Type B pancreatic cell (in vitro differentiated cells): ENCODE measurements around the gene SMG6. TPM values are rescaled to one million over a fixed set of nuclear protein-coding genes. Genes with fewer than 3 reads are reported as not detected.

Experiments
- DNase-seq: peaks from one replicate; pipeline ENCODE4 v3.0.0; 2021; ENCODE audit warnings: mixed read lengths; ENCODE audit not compliant: unreplicated experiment; ENCODE audit errors: extremely low spot score
- H3K27ac Mint-ChIP-seq: 2 replicates; pipeline ENCODE4 v1.8.0; 2021; ENCODE audit warnings: mild to moderate bottlenecking, mixed read lengths
- H3K27me3 Mint-ChIP-seq: 2 replicates; pipeline ENCODE4 v1.8.0; 2021; ENCODE audit warnings: mixed read lengths
- H3K36me3 Mint-ChIP-seq: 2 replicates; pipeline ENCODE4 v1.8.0; 2021; ENCODE audit warnings: mixed read lengths
- H3K4me1 Mint-ChIP-seq: one replicate; pipeline ENCODE4 v1.8.0; 2021; ENCODE audit warnings: mixed read lengths; ENCODE audit not compliant: unreplicated experiment
- H3K4me3 Mint-ChIP-seq: 2 replicates; pipeline ENCODE4 v1.8.0; 2021; ENCODE audit warnings: mild to moderate bottlenecking, mixed read lengths
- H3K9me3 Mint-ChIP-seq: 2 replicates; pipeline ENCODE4 v1.8.0; 2021; ENCODE audit warnings: mixed read lengths
- CTCF ChIP-seq: fragments of 200-600 bp; sonication (generic); conservative IDR thresholded peaks from 2 replicates; pipeline ENCODE4 v1.5.0; 2021; ENCODE audit warnings: antibody characterized with exemption, mild to moderate bottlenecking
- total RNA-seq: library from RNA; stranded (reverse); gene quantifications from 2 replicates; pipeline ENCODE4 v1.2.1, GENCODE V29; 2021; ENCODE audit warnings: low replicate concordance

Gene SMG6
- total RNA-seq, 1 donor from 2014 or later = 39.0 TPM

- peaks cover 29% of the 10 kb centered on the region for H3K36me3 Mint-ChIP-seq
- H3K9me3 Mint-ChIP-seq = no peaks in the 10 kb centered on the region
- H3K27me3 Mint-ChIP-seq = peaks cover 16% of the 10 kb centered on the region
- peak overlapping the region; percentile 58 for H3K27ac Mint-ChIP-seq
- DNase-seq = no peak
- H3K4me3 Mint-ChIP-seq = no peak overlapping the region
- no peak for TF ChIP-seq CTCF
- peaks cover 34% of the 10 kb centered on the region for H3K4me1 Mint-ChIP-seq
These were observed 240.9 kb downstream of the SMG6 start for GRCh38 chr17:2062571-2063183.

- H3K4me3 Mint-ChIP-seq = no peak overlapping the region
- H3K9me3 Mint-ChIP-seq = no peaks in the 10 kb centered on the region
- no peak overlapping the region for H3K27ac Mint-ChIP-seq
- no peak for DNase-seq
- peaks cover 29% of the 10 kb centered on the region for H3K4me1 Mint-ChIP-seq
- peaks cover 16% of the 10 kb centered on the region for H3K27me3 Mint-ChIP-seq
- peaks cover 29% of the 10 kb centered on the region for H3K36me3 Mint-ChIP-seq
- no peak for TF ChIP-seq CTCF
These were observed 242.1 kb downstream of the SMG6 start for GRCh38 chr17:2061441-2061958.

GRCh38 chr17:2060681-2061440 lies 242.7 kb downstream of the SMG6 start:
- Mint-ChIP-seq H3K4me1 (peaks cover 29% of the 10 kb centered on the region), H3K9me3 (no peaks in the 10 kb centered on the region), H3K27ac (peak overlapping the region; percentile 34), H3K4me3 (no peak overlapping the region), H3K27me3 (peaks cover 16% of the 10 kb centered on the region), H3K36me3 (peaks cover 24% of the 10 kb centered on the region)
- no peak for TF ChIP-seq CTCF
- DNase-seq = no peak

GRCh38 chr17:2060385-2060658 lies 243.3 kb downstream of the SMG6 start:
- no peak for TF ChIP-seq CTCF
- no peak for DNase-seq
- peak overlapping the region; percentile 51 for H3K4me3 Mint-ChIP-seq
- peaks cover 29% of the 10 kb centered on the region for H3K4me1 Mint-ChIP-seq
- H3K36me3 Mint-ChIP-seq = peaks cover 24% of the 10 kb centered on the region
- peaks cover 16% of the 10 kb centered on the region for H3K27me3 Mint-ChIP-seq
- peak overlapping the region; percentile 34 for H3K27ac Mint-ChIP-seq
- no peaks in the 10 kb centered on the region for H3K9me3 Mint-ChIP-seq

GRCh38 chr17:2059547-2060384 lies 243.8 kb downstream of the SMG6 start:
- Mint-ChIP-seq H3K27me3 (peaks cover 17% of the 10 kb centered on the region), H3K4me1 (peaks cover 26% of the 10 kb centered on the region), H3K36me3 (peaks cover 21% of the 10 kb centered on the region), H3K27ac (peak overlapping the region; percentile 34), H3K9me3 (no peaks in the 10 kb centered on the region), H3K4me3 (peak overlapping the region; percentile 78)
- DNase-seq = no peak
- TF ChIP-seq CTCF = no peak
